ENCODE measurements around the gene PIGN.
"Not testable (repeated sequence)": the region's sequence is repeated elsewhere in the genome, so short reads cannot be mapped to it uniquely, and the experiment has no call there.

Gene PIGN

GRCh38 chr18:62179213-62179612 is 7.6 kb downstream of the PIGN start:
- no peak for DNase-seq (ENCODE audit: low read depth, low spot score)

GRCh38 chr18:62177271-62177670 is 9.6 kb downstream of the PIGN start:
- no peak for DNase-seq (ENCODE audit: low read depth, low spot score)

- DNase-seq (ENCODE audit: low read depth, low spot score): no peak
These were observed 11.3 kb downstream of the PIGN start for GRCh38 chr18:62175521-62175920.

- no peak for DNase-seq (ENCODE audit: low read depth, low spot score)
These were observed 14.6 kb downstream of the PIGN start for GRCh38 chr18:62172298-62172697.

- DNase-seq (ENCODE audit: low read depth, low spot score): no peak
These were observed 16.0 kb downstream of the PIGN start for GRCh38 chr18:62170857-62171256.

GRCh38 chr18:62166524-62166923 is 20.3 kb downstream of the PIGN start:
- not testable (repeated sequence) for DNase-seq (ENCODE audit: low read depth, low spot score)

GRCh38 chr18:62165583-62165982 is 21.3 kb downstream of the PIGN start:
- no peak for DNase-seq (ENCODE audit: low read depth, low spot score)

GRCh38 chr18:62164855-62165487 is 21.9 kb downstream of the PIGN start:
- no peak for DNase-seq (ENCODE audit: low read depth, low spot score)

GRCh38 chr18:62164310-62164709 is 22.5 kb downstream of the PIGN start:
- no peak for DNase-seq (ENCODE audit: low read depth, low spot score)

GRCh38 chr18:62157843-62158242 is 29.0 kb downstream of the PIGN start:
- no peak for DNase-seq (ENCODE audit: low read depth, low spot score)

GRCh38 chr18:62152844-62153243 is 34.0 kb downstream of the PIGN start:
- no peak for DNase-seq (ENCODE audit: low read depth, low spot score)

GRCh38 chr18:62151068-62151771 is 35.6 kb downstream of the PIGN start:
- DNase-seq (ENCODE audit: low read depth, low spot score): no peak

- no peak for DNase-seq (ENCODE audit: low read depth, low spot score)
These were observed 42.5 kb downstream of the PIGN start for GRCh38 chr18:62144338-62144737.

- no peak for DNase-seq (ENCODE audit: low read depth, low spot score)
These were observed 46.6 kb downstream of the PIGN start for GRCh38 chr18:62140259-62140658.

GRCh38 chr18:62138461-62139235 is 48.2 kb downstream of the PIGN start:
- no peak for DNase-seq (ENCODE audit: low read depth, low spot score)

- peak; percentile 35 for DNase-seq (ENCODE audit: low read depth, low spot score)
These were observed 55.5 kb downstream of the PIGN start for GRCh38 chr18:62131301-62131909.

- no peak for DNase-seq (ENCODE audit: low read depth, low spot score)
These were observed 58.7 kb downstream of the PIGN start for GRCh38 chr18:62128157-62128556.

- DNase-seq (ENCODE audit: low read depth, low spot score): no peak
These were observed 60.1 kb downstream of the PIGN start for GRCh38 chr18:62126737-62127136.

GRCh38 chr18:62125702-62126101 is 61.2 kb downstream of the PIGN start:
- no peak for DNase-seq (ENCODE audit: low read depth, low spot score)

- no peak for DNase-seq (ENCODE audit: low read depth, low spot score)
These were observed 64.5 kb downstream of the PIGN start for GRCh38 chr18:62122330-62122729.

GRCh38 chr18:62119884-62120283 is 67.0 kb downstream of the PIGN start:
- DNase-seq (ENCODE audit: low read depth, low spot score): no peak

- DNase-seq (ENCODE audit: low read depth, low spot score): peak; percentile 35
These were observed 68.5 kb downstream of the PIGN start for GRCh38 chr18:62118328-62118727.
